ENCODE measurements around the gene CDC73.
A peak's percentile ranks its signal among the peaks of the same experiment; 100 is the strongest.
"Not testable (repeated sequence)": the region's sequence is repeated elsewhere in the genome, so short reads cannot be mapped to it uniquely, and the experiment has no call there.

Gene CDC73

GRCh38 chr1:193266794-193267193, 145.0 kb downstream of the CDC73 start:
- H3K9ac ChIP-seq (ENCODE audit: low read depth, low read length); H3K27me3 ChIP-seq (ENCODE audit: control insufficient read depth, insufficient read depth, low read length); H3K4me3 ChIP-seq (ENCODE audit: low read length); H3K4me2 ChIP-seq (ENCODE audit: low read length); H3K9me3 ChIP-seq (replicated peaks; ENCODE audit: low read length): not testable (repeated sequence)
- peaks cover 19% of the 10 kb centered on the region for H3K4me1 ChIP-seq (ENCODE audit: control insufficient read depth, insufficient read depth, low read length)
- peaks cover 12% of the 10 kb centered on the region for H3K36me3 ChIP-seq (ENCODE audit: insufficient read depth, low read length)

GRCh38 chr1:193270996-193271395, 149.2 kb downstream of the CDC73 start:
- peaks cover 12% of the 10 kb centered on the region for H3K4me1 ChIP-seq (ENCODE audit: control insufficient read depth, insufficient read depth, low read length)
- H3K9ac ChIP-seq (ENCODE audit: low read depth, low read length), result no peak overlapping the region
- H3K36me3 ChIP-seq (ENCODE audit: insufficient read depth, low read length), result no peaks in the 10 kb centered on the region
- no peak overlapping the region for H3K4me3 ChIP-seq (ENCODE audit: low read length)
- no peaks in the 10 kb centered on the region for H3K9me3 ChIP-seq (replicated peaks; ENCODE audit: low read length)
- H3K4me2 ChIP-seq (ENCODE audit: low read length), result no peak overlapping the region
- no peaks in the 10 kb centered on the region for H3K27me3 ChIP-seq (ENCODE audit: control insufficient read depth, insufficient read depth, low read length)

- H3K27me3 ChIP-seq (ENCODE audit: control insufficient read depth, insufficient read depth, low read length), result no peaks in the 10 kb centered on the region
- no peak overlapping the region for H3K4me2 ChIP-seq (ENCODE audit: low read length)
- H3K4me3 ChIP-seq (ENCODE audit: low read length), result no peak overlapping the region
- no peaks in the 10 kb centered on the region for H3K9me3 ChIP-seq (replicated peaks; ENCODE audit: low read length)
- H3K9ac ChIP-seq (ENCODE audit: low read depth, low read length), result no peak overlapping the region
- H3K4me1 ChIP-seq (ENCODE audit: control insufficient read depth, insufficient read depth, low read length), result peaks cover 8% of the 10 kb centered on the region
- H3K36me3 ChIP-seq (ENCODE audit: insufficient read depth, low read length), result no peaks in the 10 kb centered on the region
Measured at GRCh38 chr1:193275773-193276172, 153.9 kb downstream of the CDC73 start.

GRCh38 chr1:193278968-193279367, 157.1 kb downstream of the CDC73 start:
- no peak overlapping the region for H3K4me2 ChIP-seq (ENCODE audit: low read length)
- H3K9me3 ChIP-seq (replicated peaks; ENCODE audit: low read length), result no peaks in the 10 kb centered on the region
- no peaks in the 10 kb centered on the region for H3K27me3 ChIP-seq (ENCODE audit: control insufficient read depth, insufficient read depth, low read length)
- peaks cover 13% of the 10 kb centered on the region for H3K4me1 ChIP-seq (ENCODE audit: control insufficient read depth, insufficient read depth, low read length)
- H3K36me3 ChIP-seq (ENCODE audit: insufficient read depth, low read length), result no peaks in the 10 kb centered on the region
- no peak overlapping the region for H3K9ac ChIP-seq (ENCODE audit: low read depth, low read length)
- H3K4me3 ChIP-seq (ENCODE audit: low read length), result no peak overlapping the region

- Histone ChIP-seq H3K4me3 (ENCODE audit: low read length) (no peak overlapping the region), H3K27me3 (ENCODE audit: control insufficient read depth, insufficient read depth, low read length) (no peaks in the 10 kb centered on the region)
Measured at GRCh38 chr1:193281894-193282293, 160.1 kb downstream of the CDC73 start.

GRCh38 chr1:193283016-193283415, 161.2 kb downstream of the CDC73 start:
- H3K4me3 ChIP-seq (ENCODE audit: low read length), result no peak overlapping the region
- no peak overlapping the region for H3K9ac ChIP-seq (ENCODE audit: low read depth, low read length)
- H3K4me2 ChIP-seq (ENCODE audit: low read length), result no peak overlapping the region
- no peaks in the 10 kb centered on the region for H3K9me3 ChIP-seq (replicated peaks; ENCODE audit: low read length)
- H3K4me1 ChIP-seq (ENCODE audit: control insufficient read depth, insufficient read depth, low read length), result peaks cover 13% of the 10 kb centered on the region
- peaks cover 6% of the 10 kb centered on the region for H3K36me3 ChIP-seq (ENCODE audit: insufficient read depth, low read length)
- H3K27me3 ChIP-seq (ENCODE audit: control insufficient read depth, insufficient read depth, low read length), result no peaks in the 10 kb centered on the region

More at GRCh38 chr1:193281894-193282293, 160.1 kb downstream of the CDC73 start:
- peaks cover 6% of the 10 kb centered on the region for H3K36me3 ChIP-seq (ENCODE audit: insufficient read depth, low read length)
- H3K9me3 ChIP-seq (replicated peaks; ENCODE audit: low read length), result no peaks in the 10 kb centered on the region
- peaks cover 13% of the 10 kb centered on the region for H3K4me1 ChIP-seq (ENCODE audit: control insufficient read depth, insufficient read depth, low read length)
- no peak overlapping the region for H3K4me2 ChIP-seq (ENCODE audit: low read length)
- H3K9ac ChIP-seq (ENCODE audit: low read depth, low read length), result no peak overlapping the region

GRCh38 chr1:193284219-193284618, 162.4 kb downstream of the CDC73 start:
- H3K9me3 ChIP-seq (replicated peaks; ENCODE audit: low read length), result no peaks in the 10 kb centered on the region
- no peaks in the 10 kb centered on the region for H3K27me3 ChIP-seq (ENCODE audit: control insufficient read depth, insufficient read depth, low read length)
- no peak overlapping the region for H3K4me3 ChIP-seq (ENCODE audit: low read length)
- H3K36me3 ChIP-seq (ENCODE audit: insufficient read depth, low read length), result peaks cover 6% of the 10 kb centered on the region
- H3K9ac ChIP-seq (ENCODE audit: low read depth, low read length), result no peak overlapping the region
- H3K4me2 ChIP-seq (ENCODE audit: low read length), result no peak overlapping the region
- peaks cover 20% of the 10 kb centered on the region for H3K4me1 ChIP-seq (ENCODE audit: control insufficient read depth, insufficient read depth, low read length)

- Histone ChIP-seq H3K9me3 (replicated peaks; ENCODE audit: low read length) (no peaks in the 10 kb centered on the region), H3K4me2 (ENCODE audit: low read length) (no peak overlapping the region), H3K9ac (ENCODE audit: low read depth, low read length) (no peak overlapping the region), H3K4me1 (ENCODE audit: control insufficient read depth, insufficient read depth, low read length) (peaks cover 21% of the 10 kb centered on the region), H3K27me3 (ENCODE audit: control insufficient read depth, insufficient read depth, low read length) (no peaks in the 10 kb centered on the region), H3K4me3 (ENCODE audit: low read length) (no peak overlapping the region), H3K36me3 (ENCODE audit: insufficient read depth, low read length) (peaks cover 6% of the 10 kb centered on the region)
Measured at GRCh38 chr1:193285641-193286040, 163.8 kb downstream of the CDC73 start.

GRCh38 chr1:193288548-193289080, 166.8 kb downstream of the CDC73 start:
- H3K27me3 ChIP-seq (ENCODE audit: control insufficient read depth, insufficient read depth, low read length); H3K4me1 ChIP-seq (ENCODE audit: control insufficient read depth, insufficient read depth, low read length); H3K9ac ChIP-seq (ENCODE audit: low read depth, low read length); H3K9me3 ChIP-seq (replicated peaks; ENCODE audit: low read length); H3K36me3 ChIP-seq (ENCODE audit: insufficient read depth, low read length); H3K4me3 ChIP-seq (ENCODE audit: low read length): not testable (repeated sequence)
- peak overlapping the region; percentile 26 for H3K4me2 ChIP-seq (ENCODE audit: low read length)

GRCh38 chr1:193293726-193294125, 171.9 kb downstream of the CDC73 start:
- Histone ChIP-seq H3K36me3 (ENCODE audit: insufficient read depth, low read length) (no peaks in the 10 kb centered on the region), H3K9me3 (replicated peaks; ENCODE audit: low read length) (no peaks in the 10 kb centered on the region), H3K27me3 (ENCODE audit: control insufficient read depth, insufficient read depth, low read length) (no peaks in the 10 kb centered on the region), H3K4me1 (ENCODE audit: control insufficient read depth, insufficient read depth, low read length) (peaks cover 7% of the 10 kb centered on the region), H3K9ac (ENCODE audit: low read depth, low read length) (no peak overlapping the region), H3K4me3 (ENCODE audit: low read length) (no peak overlapping the region), H3K4me2 (ENCODE audit: low read length) (no peak overlapping the region)

- H3K27me3 ChIP-seq (ENCODE audit: control insufficient read depth, insufficient read depth, low read length), result no peaks in the 10 kb centered on the region
- no peak overlapping the region for H3K9ac ChIP-seq (ENCODE audit: low read depth, low read length)
- no peaks in the 10 kb centered on the region for H3K4me1 ChIP-seq (ENCODE audit: control insufficient read depth, insufficient read depth, low read length)
- no peak overlapping the region for H3K4me2 ChIP-seq (ENCODE audit: low read length)
- H3K4me3 ChIP-seq (ENCODE audit: low read length), result no peak overlapping the region
- H3K9me3 ChIP-seq (replicated peaks; ENCODE audit: low read length), result no peaks in the 10 kb centered on the region
- H3K36me3 ChIP-seq (ENCODE audit: insufficient read depth, low read length), result no peaks in the 10 kb centered on the region
Measured at GRCh38 chr1:193299038-193299437, 177.2 kb downstream of the CDC73 start.

- Histone ChIP-seq H3K9ac (ENCODE audit: low read depth, low read length) (no peak overlapping the region), H3K9me3 (replicated peaks; ENCODE audit: low read length) (no peaks in the 10 kb centered on the region), H3K36me3 (ENCODE audit: insufficient read depth, low read length) (no peaks in the 10 kb centered on the region), H3K27me3 (ENCODE audit: control insufficient read depth, insufficient read depth, low read length) (no peaks in the 10 kb centered on the region), H3K4me3 (ENCODE audit: low read length) (no peak overlapping the region), H3K4me2 (ENCODE audit: low read length) (no peak overlapping the region), H3K4me1 (ENCODE audit: control insufficient read depth, insufficient read depth, low read length) (no peaks in the 10 kb centered on the region)
Measured at GRCh38 chr1:193301746-193302145, 179.9 kb downstream of the CDC73 start.

All from skeletal muscle satellite cell (primary cell).